HepG2 (cell line): ENCODE measurements around the gene SLC17A8. TPM values are rescaled to one million over a fixed set of nuclear protein-coding genes. Genes with fewer than 3 reads are reported as not detected.
A peak's percentile ranks its signal among the peaks of the same experiment; 100 is the strongest.

Experiments
- ATAC-seq: fragments of 200-7000 bp; cut with Tn5 transposase; 3 replicates; pipeline ENCODE4 v1.9.1; 2020; ENCODE audit warnings: mild to moderate bottlenecking, moderate library complexity
- BruUV-seq: library from RNA; stranded (reverse); fragments of 400-500 nt; replicated peaks from 2 replicates; lab custom pipeline; 2021; lab: Mats Ljungman, UMichigan
- CTCF ChIA-PET: fragments of 300-600 bp; formaldehyde crosslinking; extraction: SDS; loops from one replicate; lab custom pipeline; 2021; ENCODE audit warnings: low total read pairs, inconsistent platforms, low intra/inter-chr PET ratio; lab: Yijun Ruan, JAX
- POLR2A ChIA-PET: fragments of 350-600 bp; sonication (Branson Sonifier 250); formaldehyde crosslinking; loops from one replicate; lab custom pipeline; 2020; ENCODE audit warnings: antibody characterized with exemption, inconsistent platforms; lab: Yijun Ruan, JAX
- DNase-seq: peaks from one replicate; pipeline ENCODE4 v3.0.0-alpha.2; 2015; ENCODE audit warnings: low spot score
- FAIRE-seq: peaks from 3 replicates; lab custom pipeline; 2011; peaks lifted over from hg19 to GRCh38; lab: Jason Lieb, UNC
- H2AFZ ChIP-seq: one replicate; pipeline ENCODE4 v1.6.1; 2011; ENCODE audit warnings: low read length, inconsistent platforms
- H3K27ac ChIP-seq: fragments of 300-600 bp; 3 replicates; pipeline ENCODE4 v1.8.0; 2011; ENCODE audit warnings: mixed run types, mild to moderate bottlenecking, mixed read lengths, low read length, inconsistent platforms; ENCODE audit not compliant: insufficient read depth; ENCODE audit errors: extremely low read length
- H3K27me3 ChIP-seq, 2 experiments: fragments of 200-600 bp in 1 of 2; 2 replicates in 1 of 2; 3 replicates in 1 of 2; pipeline versions ENCODE4 v1.6.0 to v1.8.0; 2011; ENCODE audit warnings: low read length in 2 of 2, mild to moderate bottlenecking in 2 of 2, moderate library complexity in 2 of 2, inconsistent platforms in 1 of 2; ENCODE audit not compliant: insufficient read depth in 2 of 2, control insufficient read depth in 1 of 2
- H3K36me3 ChIP-seq, 2 experiments: fragments of 200-600 bp in 1 of 2; replicated peaks in 1 of 2; 2 replicates in 1 of 2; 3 replicates in 1 of 2; pipeline versions ENCODE4 v1.5.1 to v1.8.0; 2011; ENCODE audit warnings: low read length in 2 of 2, inconsistent platforms in 1 of 2; ENCODE audit not compliant: insufficient read depth in 2 of 2, control insufficient read depth in 1 of 2
- H3K4me1 ChIP-seq: 2 replicates; pipeline ENCODE4 v1.5.1; 2012; ENCODE audit warnings: low read length, inconsistent platforms; ENCODE audit not compliant: insufficient read depth
- H3K4me2 ChIP-seq: 2 replicates; pipeline ENCODE4 v1.6.0; 2011; ENCODE audit warnings: low read depth, low read length, inconsistent platforms
- H3K4me3 ChIP-seq, 3 experiments: fragments of 200-600 bp in 1 of 3; sonication (generic), shearing (Covaris generic) in 1 of 3; replicated peaks in 1 of 3; 2 replicates each; pipeline ENCODE4 v1.5.1; 2011 to 2016; ENCODE audit warnings: low read length in 3 of 3, inconsistent platforms in 2 of 3, low read depth in 2 of 3, mild to moderate bottlenecking in 2 of 3, control low read depth in 1 of 3, mixed read lengths in 1 of 3; ENCODE audit not compliant: insufficient read depth in 1 of 3
- H3K79me2 ChIP-seq: one replicate; pipeline ENCODE4 v1.6.1; 2011; ENCODE audit warnings: low read length, inconsistent platforms; ENCODE audit not compliant: insufficient read depth
- H3K9ac ChIP-seq: 2 replicates; pipeline ENCODE4 v1.6.0; 2011; ENCODE audit warnings: mild to moderate bottlenecking, low read depth, low read length, inconsistent platforms; ENCODE audit not compliant: insufficient read depth
- H3K9me3 ChIP-seq: 2 replicates; pipeline ENCODE4 v1.5.1; 2012; ENCODE audit warnings: mild to moderate bottlenecking, low read length
- H4K20me1 ChIP-seq: 2 replicates; pipeline ENCODE4 v1.6.0; 2011; ENCODE audit warnings: inconsistent platforms, mild to moderate bottlenecking, low read length, moderate library complexity; ENCODE audit not compliant: insufficient read depth
- DRAP1 ChIP-seq: IDR thresholded peaks from 2 replicates; pipeline ENCODE4 v1.6.1; 2016; ENCODE audit warnings: missing genetic modification reagents, missing compliant biosample characterization
- ELF1 ChIP-seq: sonication (generic); formaldehyde crosslinking; IDR thresholded peaks from 2 replicates; pipeline ENCODE4 v1.4.0; 2020; ENCODE audit warnings: missing genetic modification reagents
- HDAC1 ChIP-seq: sonication (generic); formaldehyde crosslinking; IDR thresholded peaks from 2 replicates; pipeline ENCODE4 v1.5.1; 2020; ENCODE audit warnings: mild to moderate bottlenecking, missing genetic modification reagents
- KLF6 ChIP-seq: IDR thresholded peaks from 2 replicates; pipeline ENCODE4 v1.8.0; 2016; ENCODE audit warnings: missing biosample characterization, missing genetic modification reagents
- MAF1 ChIP-seq: sonication (generic); formaldehyde crosslinking; IDR thresholded peaks from 2 replicates; pipeline ENCODE4 v1.5.0; 2020; ENCODE audit warnings: missing genetic modification reagents, borderline replicate concordance
- SUZ12 ChIP-seq: fragments of 150-350 bp; IDR thresholded peaks from 2 replicates; pipeline ENCODE4 v1.6.1; 2014; ENCODE audit warnings: low read depth, low read length
- ZGPAT ChIP-seq: IDR thresholded peaks from 2 replicates; pipeline ENCODE4 v1.6.1; 2016; ENCODE audit warnings: mild to moderate bottlenecking
- ZMAT5 ChIP-seq: sonication (generic); formaldehyde crosslinking; IDR thresholded peaks from 2 replicates; pipeline ENCODE4 v1.5.0; 2020; ENCODE audit warnings: mild to moderate bottlenecking, low read depth, missing genetic modification reagents, borderline replicate concordance
- ZNF546 ChIP-seq: sonication (generic); formaldehyde crosslinking; conservative IDR thresholded peaks from 2 replicates; pipeline ENCODE4 v1.8.1; 2023; ENCODE audit warnings: mild to moderate bottlenecking, missing genetic modification reagents
- ZNF775 ChIP-seq: sonication (generic); formaldehyde crosslinking; IDR thresholded peaks from 2 replicates; pipeline ENCODE4 v1.4.0; 2020; ENCODE audit warnings: missing genetic modification reagents, mild to moderate bottlenecking, moderate library complexity, borderline replicate concordance
- WGBS: methylation state at CpG from one replicate; pipeline ENCODE4 v1.1.6; 2017; ENCODE audit warnings: low lambda C conversion rate; 5-methylcytosine and 5-hydroxymethylcytosine counted together
- in situ Hi-C: cut with HindIII; loops from 2 replicates; pipeline ENCODE4 v1.10.0; 2017; ENCODE audit warnings: low pct_unique_long_range_greater_than_20kb; ENCODE audit not compliant: extremely low pct_ligation_motif_present
- intact Hi-C: fragments of 100-400 bp; cut with micrococcal nuclease; formaldehyde crosslinking; loops from one replicate; pipeline ENCODE4 v1.10.0; 2022; ENCODE audit not compliant: unreplicated experiment
- polyA plus RNA-seq, 8 experiments: library from polyadenylated mRNA; depleted of rRNA in 3 of 8; stranded (reverse) in 7 of 8; unstranded in 1 of 8; fragments of >200 nt; fragmentation: Illumina TruSeq in 4 of 8; extraction: Trizol in 4 of 8; gene quantifications; 2 replicates each; pipeline versions ENCODE4 v1.2.1 to v1.2.3, GENCODE V29; 2011 to 2016; ENCODE audit warnings: low read depth in 4 of 8, missing spikeins in 1 of 8, mixed read lengths in 1 of 8; ENCODE audit not compliant: insufficient read depth in 1 of 8
- total RNA-seq, 5 experiments: library from RNA; depleted of rRNA; stranded (reverse); fragments of >200 nt; fragmentation: Illumina TruSeq; extraction: Trizol; gene quantifications; 2 replicates each; pipeline ENCODE4 v1.2.3, GENCODE V29; 2016; ENCODE audit warnings: low read depth in 1 of 5
- TF ChIP-seq, protein P1 (sequence below): sonication (generic); formaldehyde crosslinking; IDR thresholded peaks from 2 replicates; pipeline ENCODE4 v1.8.1; 2023; ENCODE audit warnings: missing genetic modification reagents, inconsistent platforms, borderline replicate concordance
- TF ChIP-seq, protein P2 (sequence below): IDR thresholded peaks from 2 replicates; pipeline ENCODE4 v1.6.1; 2016; ENCODE audit warnings: missing biosample characterization, missing genetic modification reagents, low read depth

SLC17A8 gene
- total and polyA plus RNA-seq, 2 of the 13 experiments (the other 11 are each of a cell fraction or from before 2014, with no cell fraction given): 0.07 to 0.15 TPM

GRCh38 chr12:100384559-100384935, 27.7 kb downstream of the SLC17A8 start:
- POLR2A ChIA-PET: interaction anchor here (0.8 to 1.3 kb wide), 2 partner anchors 10 to 90 kb away, joined by 3 read pairs; no protein-coding TSS in a partner anchor
- CTCF ChIA-PET: no interaction called here
- H2AFZ ChIP-seq: no peak overlapping the region

GRCh38 chr12:100388382-100388781, 31.5 kb downstream of the SLC17A8 start:
- ChIA-PET CTCF (no interaction called here), POLR2A (no interaction called here)
- intact Hi-C loops (no loop called here), in situ Hi-C loops (no loop called here)
- 23% methylated on average over 5 of the region's 5 CpGs for WGBS
- DNase-seq: peak; percentile 20
- no TSS peak for BruUV-seq
- H3K36me3 ChIP-seq: no peaks in the 10 kb centered on the region
- no peaks in the 10 kb centered on the region for H3K27me3 ChIP-seq
- H3K4me2 ChIP-seq: no peak overlapping the region
- H3K4me1 ChIP-seq: peaks cover 38% of the 10 kb centered on the region
- no peak overlapping the region for H3K9ac ChIP-seq
- no peaks in the 10 kb centered on the region for H3K79me2 ChIP-seq
- ATAC-seq: peak; percentile 78
- no peak overlapping the region for H3K4me3 ChIP-seq
- peak; percentile 43 for FAIRE-seq
- H2AFZ ChIP-seq: no peak overlapping the region
- H3K9me3 ChIP-seq: no peaks in the 10 kb centered on the region
- H4K20me1 ChIP-seq: no peaks in the 10 kb centered on the region
- no peak overlapping the region for H3K27ac ChIP-seq
- no peak for TF ChIP-seq ZMAT5
- TF ChIP-seq ZGPAT (CRISPR knock-in tag): no peak
- TF ChIP-seq, protein P1, sequence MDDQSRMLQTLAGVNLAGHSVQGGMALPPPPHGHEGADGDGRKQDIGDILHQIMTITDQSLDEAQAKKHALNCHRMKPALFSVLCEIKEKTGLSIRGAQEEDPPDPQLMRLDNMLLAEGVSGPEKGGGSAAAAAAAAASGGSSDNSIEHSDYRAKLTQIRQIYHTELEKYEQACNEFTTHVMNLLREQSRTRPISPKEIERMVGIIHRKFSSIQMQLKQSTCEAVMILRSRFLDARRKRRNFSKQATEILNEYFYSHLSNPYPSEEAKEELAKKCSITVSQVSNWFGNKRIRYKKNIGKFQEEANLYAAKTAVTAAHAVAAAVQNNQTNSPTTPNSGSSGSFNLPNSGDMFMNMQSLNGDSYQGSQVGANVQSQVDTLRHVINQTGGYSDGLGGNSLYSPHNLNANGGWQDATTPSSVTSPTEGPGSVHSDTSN (CRISPR knock-in tag): no peak
- TF ChIP-seq KLF6 (CRISPR knock-in tag): no peak
- no peak for TF ChIP-seq ZNF546 (CRISPR knock-in tag)
- 0 out of 2 replicates have a peak, but pooled peaks have one; percentile 26 for TF ChIP-seq ELF1 (CRISPR knock-in tag)
- TF ChIP-seq ZNF775: no peak
- TF ChIP-seq, protein P2, sequence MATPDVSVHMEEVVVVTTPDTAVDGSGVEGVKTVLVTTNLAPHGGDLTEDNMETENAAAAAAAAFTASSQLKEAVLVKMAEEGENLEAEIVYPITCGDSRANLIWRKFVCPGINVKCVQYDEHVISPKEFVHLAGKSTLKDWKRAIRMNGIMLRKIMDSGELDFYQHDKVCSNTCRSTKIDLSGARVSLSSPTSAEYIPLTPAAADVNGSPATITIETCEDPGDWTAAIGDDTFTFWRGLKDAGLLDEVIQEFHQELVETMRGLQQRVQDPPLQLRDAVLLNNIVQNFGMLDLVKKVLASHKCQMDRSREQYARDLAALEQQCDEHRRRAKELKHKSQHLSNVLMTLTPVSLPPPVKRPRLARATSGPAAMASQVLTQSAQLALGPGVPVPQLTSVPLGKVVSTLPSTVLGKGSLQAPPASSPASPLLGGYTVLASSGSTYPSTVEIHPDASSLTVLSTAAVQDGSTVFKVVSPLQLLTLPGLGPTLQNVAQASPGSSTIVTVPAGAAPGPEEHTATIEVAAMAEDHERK: no peak
- TF ChIP-seq HDAC1 (CRISPR knock-in tag): no peak
- TF ChIP-seq DRAP1 (CRISPR knock-in tag): no peak
- no peak for TF ChIP-seq MAF1 (CRISPR knock-in tag)

More at GRCh38 chr12:100384559-100384935, 27.7 kb downstream of the SLC17A8 start:
- peak; percentile 43 for ATAC-seq
- DNase-seq: no peak
- intact Hi-C loops (no loop called here), in situ Hi-C loops (no loop called here)
- Histone ChIP-seq H3K27me3 (0 out of 5 replicates have a peak, but pooled peaks cover 0 to 1% of the 10 kb centered on the region in 2 experiments), H3K4me3 (peak overlapping the region in 1 of 3 experiments; percentile 34; a peak in 2 of 6 replicates), H3K27ac (no peak overlapping the region), H4K20me1 (no peaks in the 10 kb centered on the region), H3K4me2 (peak overlapping the region; percentile 54), H3K79me2 (no peaks in the 10 kb centered on the region), H3K9ac (no peak overlapping the region), H3K9me3 (no peaks in the 10 kb centered on the region), H3K36me3 (no peaks in the 10 kb centered on the region), H3K4me1 (peaks cover 52% of the 10 kb centered on the region)
- no TSS peak for BruUV-seq
- WGBS: 61% methylated on average over 3 of the region's 5 CpGs
- FAIRE-seq: no peak
- TF ChIP-seq SUZ12: no peak
